Stimulated activated CD4-positive, alpha-beta T cell treated with anti-CD3 and anti-CD28 coated beads, Interleukin-12 subunit alpha, Interleukin-12 subunit beta, amount 100 ng/mL, for 24 hours (primary cell): ENCODE data around the gene SGCE.

Source experiments
- DNase-seq, 2 experiments: peaks; one replicate each; pipeline ENCODE4 v3.0.0-alpha.2; 2020; ENCODE audit warnings: low read depth in 2 of 2

SGCE gene

GRCh38 chr7:94630855-94631254, 25.1 kb downstream of the SGCE start:
- DNase-seq, result no peak

GRCh38 chr7:94623820-94624219, 32.1 kb downstream of the SGCE start:
- no peak for DNase-seq

DNA sequence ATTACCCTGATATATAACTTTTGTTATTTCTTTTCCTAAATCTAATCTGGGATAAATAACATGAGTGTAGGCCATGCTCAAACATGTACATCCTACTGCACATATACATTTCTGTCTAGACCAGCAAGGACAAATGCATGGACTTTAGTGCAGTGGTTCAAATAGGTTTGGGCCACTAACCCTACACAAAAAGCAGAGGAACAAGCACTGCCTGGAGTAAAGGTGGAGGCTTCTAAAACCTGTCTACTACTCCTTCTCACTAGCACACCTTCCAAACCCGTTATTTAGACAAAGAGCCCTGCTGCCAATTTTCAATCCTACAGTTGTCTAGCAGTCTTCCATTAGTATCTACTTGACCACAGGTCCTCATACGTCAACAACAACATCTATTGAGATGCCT, 34.8 kb downstream of the SGCE start:
- DNase-seq, result no peak

DNA sequence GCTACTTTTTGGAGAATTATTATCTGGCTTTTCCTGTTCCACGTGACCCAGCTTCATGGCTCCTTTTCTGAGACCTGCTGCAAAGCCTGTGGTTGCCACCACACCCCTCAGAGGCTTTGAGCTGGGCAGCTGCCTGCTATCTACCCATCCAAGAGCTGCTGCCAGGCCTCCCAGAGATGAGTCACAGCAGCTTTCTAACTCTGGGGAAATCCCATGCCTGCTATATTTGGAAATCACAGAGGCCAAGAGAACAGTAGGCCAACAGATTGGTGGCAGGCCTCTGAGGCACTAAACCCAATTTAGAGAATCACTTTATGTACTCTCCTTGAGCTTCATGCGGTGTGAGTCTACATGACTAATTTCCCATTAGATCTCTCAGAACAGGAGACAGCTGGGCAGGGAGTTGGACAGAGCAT, 35.2 kb downstream of the SGCE start:
- DNase-seq, result peak; percentile 14 to 39

- DNase-seq, result no peak
Observed at GRCh38 chr7:94618126-94618525, 37.8 kb downstream of the SGCE start.

GRCh38 chr7:94616855-94617254, 39.1 kb downstream of the SGCE start:
- DNase-seq, result no peak

- DNase-seq, result no peak
Observed at GRCh38 chr7:94615666-94616065, 40.3 kb downstream of the SGCE start.

- DNase-seq, result no peak
Observed at GRCh38 chr7:94612661-94613060, 43.3 kb downstream of the SGCE start.

- DNase-seq, result no peak
Observed at GRCh38 chr7:94612253-94612652, 43.7 kb downstream of the SGCE start.

DNA sequence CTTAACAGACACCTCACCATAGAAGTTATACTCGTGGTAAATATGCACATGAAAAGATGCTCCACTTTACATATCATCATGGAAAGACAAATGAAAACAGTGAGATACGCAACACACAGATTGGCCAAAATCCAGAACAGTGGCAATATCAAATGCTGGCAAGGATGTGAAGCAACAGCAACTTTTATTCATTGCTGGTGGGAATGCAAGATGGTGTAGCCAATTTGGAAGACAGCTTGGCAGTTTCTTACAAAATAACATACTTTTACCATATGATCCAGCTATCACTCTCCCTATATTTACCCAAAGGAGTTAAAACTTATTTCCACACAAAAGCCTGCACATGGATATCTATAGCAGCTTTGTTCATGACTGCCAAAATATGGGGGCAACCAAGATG, 46.4 kb downstream of the SGCE start:
- no peak for DNase-seq

- no peak for DNase-seq
Observed at GRCh38 chr7:94605031-94605430, 50.9 kb downstream of the SGCE start.

DNA sequence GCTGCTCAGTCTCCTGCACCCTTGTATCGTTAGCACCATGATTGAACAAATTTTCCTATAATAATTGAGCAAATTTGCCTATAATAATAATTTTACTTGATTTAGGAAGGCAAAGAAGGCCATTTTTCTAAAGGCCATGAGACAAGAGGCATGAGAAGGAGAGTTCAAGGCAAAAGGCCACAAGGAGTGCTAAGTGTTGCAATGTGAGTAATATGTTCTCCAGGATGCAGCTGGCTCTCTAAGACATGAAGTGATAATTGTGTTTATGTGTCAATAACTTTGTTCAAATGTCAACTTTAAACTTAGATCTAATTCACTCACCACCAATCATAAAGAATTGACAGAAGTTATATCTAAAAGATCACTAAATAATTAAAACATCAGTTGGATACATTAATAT, 53.8 kb downstream of the SGCE start:
- DNase-seq, result no peak

GRCh38 chr7:94600267-94600666, 55.7 kb downstream of the SGCE start:
- DNase-seq, result no peak

DNA sequence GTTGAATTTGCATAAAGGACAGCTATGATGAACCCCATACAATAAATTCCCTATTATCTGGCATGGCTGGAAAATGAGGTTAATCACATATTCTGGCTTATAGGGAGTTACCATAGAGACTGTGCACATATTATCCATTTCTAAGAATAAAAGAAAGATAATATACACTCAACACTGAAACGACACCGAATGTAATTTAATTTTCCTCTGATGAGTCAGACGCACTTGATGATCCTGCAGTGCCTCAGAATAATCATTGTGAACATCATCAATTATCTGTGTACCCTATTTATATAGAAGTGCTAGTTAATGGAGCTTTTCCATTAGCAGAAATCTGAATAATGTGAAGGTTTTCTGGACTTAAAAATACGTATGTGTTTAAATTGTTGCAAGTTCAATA, 60.2 kb downstream of the SGCE start:
- DNase-seq, result no peak

DNA sequence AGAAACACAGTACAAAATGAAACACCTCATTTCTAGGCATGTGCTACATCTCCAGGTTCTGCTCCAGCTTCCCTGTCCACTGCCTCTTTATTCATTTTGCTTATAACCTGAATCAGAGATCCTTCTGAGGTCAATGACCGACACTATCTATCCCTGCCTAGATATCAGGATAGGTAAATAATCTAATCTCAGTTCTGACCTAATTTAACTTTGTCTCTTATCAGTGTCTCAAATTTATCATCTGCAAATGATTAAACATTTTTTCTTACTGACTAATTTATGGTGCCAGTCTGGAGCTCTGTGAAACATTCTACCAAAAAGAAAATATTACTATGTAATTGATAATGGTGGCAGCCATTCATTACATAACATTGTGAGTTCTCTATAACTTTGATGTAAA, 61.1 kb downstream of the SGCE start:
- no peak for DNase-seq

GRCh38 chr7:94591176-94591575, 64.8 kb downstream of the SGCE start:
- no peak for DNase-seq

GRCh38 chr7:94590526-94591162, 65.3 kb downstream of the SGCE start:
- DNase-seq, result no peak

GRCh38 chr7:94588075-94588474, 67.9 kb downstream of the SGCE start:
- DNase-seq, result no peak

- no peak for DNase-seq
Observed at GRCh38 chr7:94584113-94584512, 71.8 kb downstream of the SGCE start.

DNA sequence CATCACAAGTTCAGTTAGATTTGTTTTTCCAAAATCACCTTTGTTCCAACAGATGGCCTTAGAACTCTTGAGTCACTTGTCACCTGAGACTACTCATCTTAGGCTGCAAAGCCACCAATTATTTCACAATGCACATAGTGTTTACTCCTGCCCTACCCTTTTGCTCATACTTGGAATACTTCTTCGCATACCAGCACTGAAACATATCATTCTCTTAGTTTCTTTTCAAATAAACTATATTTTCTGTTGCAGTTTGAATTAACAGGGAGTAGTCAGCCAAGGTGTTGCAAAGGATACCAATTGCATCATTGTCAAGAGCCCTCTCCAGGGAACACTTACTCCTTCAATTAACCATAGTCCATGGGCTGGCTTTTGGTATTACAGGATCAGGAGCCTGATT, 75.3 kb downstream of the SGCE start:
- no peak for DNase-seq

DNA sequence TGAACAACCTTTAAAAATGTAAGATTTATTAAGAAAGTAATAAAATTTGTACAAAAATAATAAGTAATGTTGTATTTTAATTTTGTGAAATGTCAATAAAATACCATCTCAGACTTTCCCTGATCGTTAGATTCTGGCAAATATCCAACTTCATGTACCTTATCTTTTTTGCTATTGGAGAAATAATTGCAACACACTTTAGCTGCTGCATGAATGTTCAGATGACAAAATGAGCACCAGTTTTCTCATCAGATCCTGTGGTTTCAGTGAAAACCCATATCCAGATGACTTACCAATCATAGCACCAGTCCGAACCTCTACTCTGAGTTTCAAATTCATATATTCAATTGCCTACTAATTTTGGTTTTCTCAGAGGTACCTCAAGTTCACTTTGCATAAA, 76.5 kb downstream of the SGCE start:
- no peak for DNase-seq

DNA sequence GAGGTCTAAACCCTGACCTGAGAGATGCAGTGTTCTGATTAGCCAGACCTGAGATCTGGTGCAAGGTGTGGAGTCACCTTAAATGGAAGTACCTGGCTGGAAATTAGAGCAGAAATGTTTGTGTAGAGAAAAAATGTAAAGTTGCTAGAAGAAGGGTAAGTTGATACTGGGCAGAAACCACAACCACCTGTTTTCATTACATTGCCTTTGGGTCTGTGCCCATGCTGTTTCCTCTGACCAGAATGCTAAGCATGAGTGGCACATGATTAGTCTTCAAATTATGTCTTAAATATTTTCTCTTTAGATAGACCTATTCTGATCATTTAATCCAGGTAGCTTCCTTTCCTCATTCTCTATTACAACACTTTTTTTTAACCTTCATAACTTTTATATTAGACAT, 77.3 kb downstream of the SGCE start:
- no peak for DNase-seq

- no peak for DNase-seq
Observed at GRCh38 chr7:94577357-94577756, 78.6 kb downstream of the SGCE start.

GRCh38 chr7:94576316-94576715, 79.6 kb downstream of the SGCE start:
- no peak for DNase-seq
